ACC112 (cell line): ENCODE data around the gene NGRN.

Source experiments
- H2AFZ ChIP-seq: fragments of 200-600 bp; sonication (generic); one replicate; pipeline ENCODE4 v1.6.0; 2017; ENCODE audit warnings: antibody characterized with exemption, low read length; ENCODE audit not compliant: unreplicated experiment
- H3K27ac ChIP-seq: fragments of 200-600 bp; sonication (generic); 2 replicates; pipeline ENCODE4 v1.5.1; 2014; ENCODE audit warnings: low read depth, mild to moderate bottlenecking, antibody characterized with exemption, low read length, moderate library complexity
- H3K27me3 ChIP-seq: fragments of 200-600 bp; sonication (generic); 2 replicates; pipeline ENCODE4 v1.6.1; 2014; ENCODE audit warnings: mild to moderate bottlenecking, antibody characterized with exemption, low read length, moderate library complexity, mixed read lengths; ENCODE audit not compliant: insufficient read depth
- H3K36me3 ChIP-seq: fragments of 200-600 bp; sonication (generic); 2 replicates; pipeline ENCODE4 v1.6.1; 2016; ENCODE audit warnings: mild to moderate bottlenecking, antibody characterized with exemption, low read length, moderate library complexity, mixed read lengths; ENCODE audit not compliant: insufficient read depth
- H3K4me1 ChIP-seq: fragments of 200-600 bp; sonication (generic); one replicate; pipeline ENCODE4 v1.6.1; 2016; ENCODE audit warnings: low read length, mixed read lengths; ENCODE audit not compliant: insufficient read depth, unreplicated experiment, control insufficient read depth
- H3K4me3 ChIP-seq: fragments of 200-600 bp; sonication (generic); 2 replicates; pipeline ENCODE4 v1.5.1; 2014; ENCODE audit warnings: mild to moderate bottlenecking, low read depth, low read length
- H3K79me2 ChIP-seq: fragments of 200-600 bp; sonication (generic); one replicate; pipeline ENCODE4 v1.6.0; 2016; ENCODE audit warnings: low read length; ENCODE audit not compliant: control insufficient read depth, unreplicated experiment, insufficient read depth

The NGRN gene

GRCh38 chr15:90227816-90228772 lies 37.4 kb upstream of the NGRN start:
- Histone ChIP-seq H3K4me1 (peaks cover 5% of the 10 kb centered on the region), H3K4me3 (no peak overlapping the region), H3K36me3 (peaks cover 3% of the 10 kb centered on the region; the same call in 1 of the 2 replicates)

GRCh38 chr15:90228960-90229359 lies 36.5 kb upstream of the NGRN start:
- Histone ChIP-seq H3K4me1 (peaks cover 5% of the 10 kb centered on the region), H3K4me3 (no peak overlapping the region), H3K36me3 (peaks cover 3% of the 10 kb centered on the region; the same call in 1 of the 2 replicates), H3K27me3 (no peaks in the 10 kb centered on the region), H2AFZ (no peak overlapping the region), H3K27ac (no peak overlapping the region), H3K79me2 (peaks cover 16% of the 10 kb centered on the region)

More at GRCh38 chr15:90227816-90228772, 37.4 kb upstream of the NGRN start:
- Histone ChIP-seq H3K27me3 (no peaks in the 10 kb centered on the region), H3K79me2 (peaks cover 16% of the 10 kb centered on the region), H3K27ac (no peak overlapping the region), H2AFZ (no peak overlapping the region)

GRCh38 chr15:90230071-90230494 lies 35.4 kb upstream of the NGRN start:
- Histone ChIP-seq H3K36me3 (peaks cover 3% of the 10 kb centered on the region; the same call in 1 of the 2 replicates), H2AFZ (no peak overlapping the region), H3K27me3 (no peaks in the 10 kb centered on the region), H3K4me1 (peaks cover 5% of the 10 kb centered on the region), H3K79me2 (peaks cover 16% of the 10 kb centered on the region), H3K4me3 (no peak overlapping the region), H3K27ac (no peak overlapping the region)

DNA sequence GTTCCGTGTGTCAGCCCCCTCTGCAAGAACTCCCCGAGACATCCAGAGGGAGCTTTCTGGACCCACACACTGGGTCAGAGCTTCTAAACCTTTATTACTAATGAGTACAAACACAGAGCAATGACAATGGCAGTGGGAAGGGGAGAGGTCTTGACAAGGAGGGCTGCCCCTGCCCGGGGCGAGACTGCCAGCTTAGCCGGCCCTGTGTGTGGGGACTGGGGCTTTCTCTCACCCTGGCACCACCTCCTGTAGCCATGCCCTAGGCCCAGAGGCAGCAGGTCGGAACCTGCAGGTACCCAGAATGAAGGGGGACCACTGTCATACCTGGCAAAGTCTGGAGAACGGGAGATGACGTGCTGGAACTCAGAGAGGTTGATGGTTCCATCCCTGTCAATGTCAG lies 34.9 kb upstream of the NGRN start:
- Histone ChIP-seq H3K79me2 (peaks cover 16% of the 10 kb centered on the region), H3K4me3 (no peak overlapping the region), H3K36me3 (peaks cover 3% of the 10 kb centered on the region; the same call in 1 of the 2 replicates), H3K27me3 (no peaks in the 10 kb centered on the region), H3K4me1 (peaks cover 5% of the 10 kb centered on the region), H3K27ac (no peak overlapping the region), H2AFZ (no peak overlapping the region)

DNA sequence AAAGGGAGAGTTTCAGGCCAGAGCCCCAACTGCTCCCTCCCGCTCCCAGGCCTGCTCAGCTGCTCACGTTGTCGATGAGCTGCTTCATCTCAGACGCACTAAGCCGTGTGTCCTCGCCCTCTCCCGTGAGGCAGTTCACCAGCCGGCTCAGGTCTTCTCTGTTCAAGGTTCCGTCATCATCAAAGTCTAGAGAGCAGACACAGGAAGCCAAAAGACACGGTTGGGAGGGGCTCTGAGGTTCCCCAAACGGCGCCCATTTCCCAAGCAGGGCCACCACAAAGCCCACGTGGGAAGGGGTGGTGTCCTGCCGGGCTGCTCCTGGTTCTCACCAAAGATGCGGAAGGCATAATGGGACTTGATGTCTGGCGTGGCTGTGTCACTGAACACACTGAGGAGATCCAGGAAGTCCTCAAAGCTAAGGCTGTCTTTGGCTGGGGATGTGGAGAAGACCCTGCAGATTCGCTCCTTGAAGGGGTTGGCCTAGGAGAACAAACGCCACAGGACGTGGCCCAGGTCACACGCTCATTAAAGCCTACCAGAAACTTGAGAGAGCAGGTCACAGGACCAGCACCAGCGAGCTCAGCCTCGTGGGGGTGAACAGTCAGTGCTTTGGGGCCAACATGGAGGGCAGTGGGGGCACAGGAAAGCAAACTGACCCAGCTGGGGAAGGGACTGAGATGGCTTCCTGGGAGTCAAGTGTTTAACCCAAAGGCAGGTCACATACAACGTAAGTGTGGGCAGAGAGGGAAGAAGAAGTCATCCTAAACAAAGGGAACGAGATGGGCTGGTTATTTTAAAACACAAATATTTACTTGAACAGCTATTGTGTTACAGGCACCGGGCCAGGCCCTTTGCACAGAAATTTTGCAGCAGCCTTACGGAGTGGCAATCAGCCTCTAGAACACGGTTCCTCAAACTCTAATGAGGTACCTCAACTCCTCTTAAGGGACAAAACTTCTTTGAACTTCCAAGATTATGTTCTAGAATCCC lies 34.1 kb upstream of the NGRN start:
- no peak overlapping the region for H2AFZ ChIP-seq
- peaks cover 5% of the 10 kb centered on the region for H3K4me1 ChIP-seq
- peaks cover 16% of the 10 kb centered on the region for H3K79me2 ChIP-seq
- no peak overlapping the region for H3K4me3 ChIP-seq
- H3K36me3 ChIP-seq = peaks cover 3% of the 10 kb centered on the region; the same call in 1 of the 2 replicates
- H3K27ac ChIP-seq = no peak overlapping the region
- H3K27me3 ChIP-seq = no peaks in the 10 kb centered on the region

- no peaks in the 10 kb centered on the region for H3K27me3 ChIP-seq
Measured at GRCh38 chr15:90232196-90232595, 33.3 kb upstream of the NGRN start.

GRCh38 chr15:90232941-90233386 lies 32.5 kb upstream of the NGRN start:
- peaks cover 3% of the 10 kb centered on the region; the same call in 1 of the 2 replicates for H3K36me3 ChIP-seq
- peak overlapping the region; percentile 68; the same call in 1 of the 2 replicates for H3K27ac ChIP-seq
- H3K79me2 ChIP-seq = peaks cover 16% of the 10 kb centered on the region
- peaks cover 5% of the 10 kb centered on the region for H3K4me1 ChIP-seq
- H3K4me3 ChIP-seq = peak overlapping the region; percentile 77
- no peaks in the 10 kb centered on the region for H3K27me3 ChIP-seq
- peak overlapping the region; percentile 26 for H2AFZ ChIP-seq

More at GRCh38 chr15:90232196-90232595, 33.3 kb upstream of the NGRN start:
- H3K4me1 ChIP-seq = peaks cover 5% of the 10 kb centered on the region
- peaks cover 16% of the 10 kb centered on the region for H3K79me2 ChIP-seq
- H3K4me3 ChIP-seq = peak overlapping the region; percentile 77; the same call in 1 of the 2 replicates
- H3K36me3 ChIP-seq = peaks cover 3% of the 10 kb centered on the region; the same call in 1 of the 2 replicates
- H3K27ac ChIP-seq = no peak overlapping the region
- H2AFZ ChIP-seq = no peak overlapping the region

DNA sequence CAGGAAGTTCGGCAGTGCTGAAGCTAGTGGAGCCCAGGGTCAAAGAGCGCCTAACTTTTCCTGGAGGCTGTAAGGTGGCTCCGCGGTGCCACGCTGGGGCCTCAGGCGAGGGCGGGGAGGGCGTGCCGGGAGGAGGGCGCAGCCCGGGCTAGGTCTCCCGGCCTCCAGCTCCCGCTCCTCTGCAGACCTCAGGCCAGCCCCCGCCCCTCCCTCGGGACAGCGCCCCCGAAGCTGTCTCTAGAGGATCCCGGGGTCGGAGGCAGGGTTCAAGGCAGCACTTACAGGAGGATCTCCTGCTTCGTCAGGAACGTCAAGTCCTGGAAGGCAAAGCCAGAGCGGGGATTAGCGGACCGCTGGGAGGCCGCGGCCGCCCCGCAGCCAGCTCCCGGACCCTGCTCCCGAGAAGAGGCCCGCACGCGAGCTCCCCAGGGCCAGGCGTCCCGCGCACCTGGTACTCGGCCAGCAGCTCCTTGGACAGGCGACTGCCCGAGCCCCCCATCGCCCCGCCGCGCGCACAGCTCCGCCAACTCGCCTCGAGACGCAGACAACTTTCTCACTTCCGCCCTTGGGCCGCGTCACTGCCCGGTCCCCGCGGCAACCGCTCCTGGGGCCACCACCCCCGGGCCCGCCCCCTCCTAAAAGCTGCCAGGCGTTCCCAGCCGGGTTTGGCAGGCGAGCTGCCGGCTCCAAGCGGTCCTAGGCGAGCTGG lies 31.9 kb upstream of the NGRN start, which contains the start of gene CIB1:
TSS of gene CIB1 (minus strand) at position 555 of the 709 bp plus-strand sequence. CDS start at position 499, 56 bp downstream.
- Histone ChIP-seq H3K27ac (peak within 1 kb of the TSS; percentile 68), H3K36me3 (peaks cover 3% of the 10 kb centered on the region; the same call in 1 of the 2 replicates), H3K4me1 (peaks cover 5% of the 10 kb centered on the region), H3K4me3 (peak within 1 kb of the TSS; percentile 77), H3K79me2 (peaks cover 16% of the 10 kb centered on the region), H3K27me3 (no peaks in the 10 kb centered on the region), H2AFZ (peak within 1 kb of the TSS; percentile 26)

GRCh38 chr15:90234096-90234988 lies 31.1 kb upstream of the NGRN start, which contains the start of gene GDPGP1:
Gene GDPGP1 (plus strand): TSS chr15:90234209. CDS start chr15:90240909, 6,700 bp downstream.
- H3K27ac ChIP-seq = peak within 1 kb of the TSS; percentile 68
- peaks cover 16% of the 10 kb centered on the region for H3K79me2 ChIP-seq
- H3K4me3 ChIP-seq = peak within 1 kb of the TSS; percentile 77
- peak within 1 kb of the TSS; percentile 26 for H2AFZ ChIP-seq
- no peaks in the 10 kb centered on the region for H3K27me3 ChIP-seq
- peaks cover 5% of the 10 kb centered on the region for H3K4me1 ChIP-seq
- H3K36me3 ChIP-seq = peaks cover 3% of the 10 kb centered on the region; the same call in 1 of the 2 replicates
